GM12891 (cell line): ENCODE data around the gene SPANXN1. TPM values are rescaled to one million over a fixed set of nuclear protein-coding genes. Genes with fewer than 3 reads are reported as not detected.
"Not testable (repeated sequence)": the region's sequence is repeated elsewhere in the genome, so short reads cannot be mapped to it uniquely, and the experiment has no call there.

ENCODE experiments used
- DNase-seq: peaks from one replicate; pipeline ENCODE4 v3.0.0; 2011; ENCODE audit warnings: low spot score; ENCODE audit not compliant: insufficient read length
- FAIRE-seq: peaks from 2 replicates; lab custom pipeline; 2011; peaks lifted over from hg19 to GRCh38; lab: Jason Lieb, UNC
- PAX5 ChIP-seq: IDR thresholded peaks from 2 replicates; pipeline ENCODE4 v1.6.1; 2011; ENCODE audit warnings: low read length, moderate library complexity, mild to moderate bottlenecking; ENCODE audit not compliant: insufficient read depth, severe bottlenecking
- POLR2A ChIP-seq: IDR thresholded peaks from 2 replicates; pipeline ENCODE4 v1.6.1; 2011; ENCODE audit warnings: low read depth, low read length, control low read depth
- POLR2AphosphoS5 ChIP-seq: IDR thresholded peaks from 2 replicates; pipeline ENCODE4 v1.6.1; 2011; ENCODE audit warnings: low read depth, low read length, control low read depth
- POU2F2 ChIP-seq: IDR thresholded peaks from 2 replicates; pipeline ENCODE4 v1.6.1; 2011; ENCODE audit warnings: low read depth, mild to moderate bottlenecking, control low read depth, low read length, moderate library complexity
- SPI1 ChIP-seq: IDR thresholded peaks from 2 replicates; pipeline ENCODE4 v1.6.1; 2011; ENCODE audit warnings: low read depth, low read length, control low read depth
- TAF1 ChIP-seq: IDR thresholded peaks from 2 replicates; pipeline ENCODE4 v1.6.1; 2011; ENCODE audit warnings: low read depth, low read length, control low read depth
- polyA plus RNA-seq: library from polyadenylated mRNA; unstranded; fragments of >200 nt; gene quantifications from one replicate; pipeline ENCODE4 v1.2.1, GENCODE V29; 2012; ENCODE audit warnings: low read depth, missing spikeins, inconsistent platforms; ENCODE audit not compliant: missing spikeins

The SPANXN1 gene, protein sequence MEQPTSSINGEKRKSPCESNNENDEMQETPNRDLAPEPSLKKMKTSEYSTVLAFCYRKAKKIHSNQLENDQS
- polyA plus RNA-seq, result not detected

DNA sequence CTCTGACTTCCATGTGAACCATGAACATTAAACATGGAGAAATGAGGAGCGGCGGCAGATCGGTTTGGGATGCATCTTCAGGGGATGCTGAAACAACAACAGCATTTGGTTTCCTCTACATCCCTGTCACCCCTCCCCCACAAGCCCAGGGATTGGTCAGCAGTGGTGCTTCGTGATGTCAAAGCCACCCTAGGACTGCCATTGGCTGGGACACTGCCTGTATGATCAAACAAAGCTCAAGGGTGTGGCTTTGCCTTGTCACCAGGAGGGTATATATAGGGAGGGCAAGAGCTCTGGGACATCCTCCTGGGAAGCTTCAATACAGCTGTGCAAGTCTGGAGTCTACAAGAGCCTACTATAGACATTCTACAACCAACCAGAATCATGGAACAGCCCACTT is at the start of gene SPANXN1:
TSS of gene SPANXN1 (plus strand) at position 301 of the 400 bp plus-strand sequence. CDS start at position 385, 84 bp downstream.
- DNase-seq, FAIRE-seq: not testable (repeated sequence)

DNA sequence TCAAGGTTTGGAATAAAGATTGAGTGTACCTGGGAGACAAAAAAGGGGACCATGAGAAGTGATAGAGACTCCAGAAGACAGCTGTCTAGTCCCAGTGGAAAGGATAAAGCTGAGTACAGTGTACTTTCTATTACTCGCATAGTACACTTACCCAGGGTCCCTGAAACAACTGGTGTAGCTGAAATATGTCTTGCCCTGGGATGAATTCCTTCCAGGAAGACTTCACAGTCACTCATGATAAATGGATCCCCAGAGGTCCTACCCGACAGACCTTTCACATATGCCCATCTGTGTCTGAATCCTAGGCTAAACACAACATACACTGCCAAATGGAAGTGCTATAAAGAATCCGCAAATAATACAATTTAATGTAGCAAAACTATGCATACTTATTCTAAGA is 48.2 kb upstream of the SPANXN1 start:
- TF ChIP-seq SPI1 (no peak), POU2F2 (no peak), POLR2A (no peak), PAX5 (no peak), TAF1 (no peak)
- DNase-seq (no peak), FAIRE-seq (no peak)

DNA sequence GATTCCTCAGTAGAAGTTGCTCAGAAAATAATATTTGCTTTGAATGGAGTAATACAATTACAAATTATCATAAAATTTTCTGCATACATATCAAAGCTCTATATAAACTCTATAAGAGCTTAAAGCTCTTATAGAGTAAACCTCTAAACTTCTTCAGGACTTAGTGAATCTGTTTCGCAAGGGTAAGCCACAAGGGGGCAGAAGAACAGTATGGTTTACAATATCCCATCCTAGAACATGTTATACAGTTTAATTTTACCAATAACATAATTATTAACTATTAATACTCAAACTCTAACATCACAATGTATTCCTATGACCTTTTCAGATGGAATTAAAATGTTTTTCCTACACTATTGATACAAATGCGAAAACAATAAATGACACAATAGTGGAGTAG is 33.8 kb upstream of the SPANXN1 start:
- TF ChIP-seq POLR2AphosphoS5 (no peak), POU2F2 (no peak), PAX5 (no peak), TAF1 (no peak), POLR2A (no peak), SPI1 (no peak)
- FAIRE-seq (no peak), DNase-seq (no peak)

DNA sequence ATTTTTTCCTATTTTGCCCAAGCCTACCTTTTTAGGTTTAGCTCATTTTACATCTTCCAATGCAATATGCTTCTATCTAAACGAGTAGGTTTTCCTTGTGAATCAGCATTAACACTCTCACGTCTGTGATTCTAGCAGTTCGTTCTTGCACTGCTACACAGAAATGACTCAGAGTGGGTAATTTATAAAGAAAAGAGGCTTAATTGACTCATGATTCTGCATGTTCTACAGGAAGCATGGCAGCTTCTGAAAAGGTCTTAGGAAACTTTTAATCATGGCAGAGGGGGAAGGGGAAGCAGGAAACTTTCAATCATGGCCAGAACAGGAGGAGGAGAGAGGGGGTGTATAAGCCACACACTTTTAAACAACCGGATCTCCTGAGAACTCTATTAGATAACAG is 44.9 kb downstream of the SPANXN1 start:
- TF ChIP-seq POU2F2 (no peak), POLR2AphosphoS5 (no peak), PAX5 (no peak), POLR2A (no peak), TAF1 (no peak), SPI1 (no peak)
- DNase-seq (no peak), FAIRE-seq (no peak)
